ENCODE results near the gene ERC1. TPM values are rescaled to one million over a fixed set of nuclear protein-coding genes. Genes with fewer than 3 reads are reported as not detected.
A peak's percentile ranks its signal among the peaks of the same experiment; 100 is the strongest.

The ERC1 gene
- total and polyA plus RNA-seq, 5 experiments from 2014 or later, result 14.0 to 51.9 (median 22.5) TPM

DNA sequence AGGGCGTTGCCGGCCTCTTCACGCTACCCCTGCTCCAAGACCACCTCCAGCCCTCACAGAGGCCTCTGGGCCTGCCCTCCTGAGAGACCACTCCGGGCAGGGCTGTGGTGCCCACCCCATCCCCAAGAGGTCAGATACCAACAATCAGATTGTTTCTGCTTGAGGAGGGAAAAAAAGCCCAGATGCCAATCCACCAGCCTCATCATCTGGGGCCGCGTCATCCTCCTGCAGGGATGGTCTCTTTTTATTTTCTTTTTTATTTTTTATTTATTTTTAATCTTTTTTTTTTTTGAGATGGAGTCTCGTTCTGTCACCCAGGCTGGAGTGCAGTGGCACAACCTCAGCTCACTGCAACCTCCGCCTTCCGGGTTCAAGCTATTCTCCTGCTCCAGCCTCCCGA lies 510.0 kb downstream of the ERC1 start:
- ATAC-seq (no peak), DNase-seq (no peak)
- H3K36me3 Mint-ChIP-seq, result peaks cover 0 to 2% (median 0%) of the 10 kb centered on the region in 3 donors
- H3K27ac Mint-ChIP-seq, result no peak overlapping the region
- no peak overlapping the region for H3K4me3 Mint-ChIP-seq
- H3K27me3 Mint-ChIP-seq, result peaks cover 9 to 34% (median 20%) of the 10 kb centered on the region in 5 donors
- H3K4me1 Mint-ChIP-seq, result peaks cover 9 to 12% (median 10%) of the 10 kb centered on the region in 4 donors
- POLR2A ChIA-PET, result no interaction called here
- H3K9me3 Mint-ChIP-seq, result no peaks in the 10 kb centered on the region

DNA sequence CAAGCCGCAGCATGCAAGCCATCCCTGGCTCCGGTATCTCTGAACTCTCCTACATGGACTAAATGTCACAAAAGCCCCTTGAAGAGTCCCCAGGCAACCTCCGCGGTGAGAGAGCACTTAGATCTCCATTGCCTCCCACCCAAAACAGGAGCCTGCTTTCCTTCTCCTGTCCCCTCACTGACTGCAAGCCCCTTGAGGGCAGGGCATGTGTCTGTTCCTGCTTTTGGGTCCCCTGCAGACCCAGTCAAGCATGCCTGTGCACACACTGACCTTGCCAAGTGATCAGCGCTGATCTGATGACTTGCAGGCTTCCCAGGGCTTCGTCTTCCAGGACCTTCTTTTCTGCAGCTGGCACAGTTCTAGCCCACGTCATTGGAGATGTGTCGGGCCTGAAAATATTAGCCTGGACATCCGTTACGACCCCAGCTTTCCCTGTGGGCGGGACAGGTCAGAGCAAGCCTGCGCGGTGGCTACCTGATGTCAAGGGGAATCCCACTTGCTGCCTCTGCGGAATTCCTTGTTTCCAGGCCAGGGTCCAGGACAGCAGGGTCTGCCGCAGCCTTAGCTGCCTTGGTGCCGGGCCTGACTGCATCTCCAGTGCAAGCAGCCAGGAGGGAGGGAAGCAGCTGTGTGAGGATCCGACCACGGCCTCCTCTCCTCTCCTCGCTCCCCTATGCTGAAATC lies 510.8 kb downstream of the ERC1 start:
- Mint-ChIP-seq H3K4me1 (peaks cover 9 to 12% (median 10%) of the 10 kb centered on the region in 4 donors), H3K36me3 (peaks cover 0 to 2% (median 0%) of the 10 kb centered on the region in 3 donors)
- no peak for ATAC-seq

DNA sequence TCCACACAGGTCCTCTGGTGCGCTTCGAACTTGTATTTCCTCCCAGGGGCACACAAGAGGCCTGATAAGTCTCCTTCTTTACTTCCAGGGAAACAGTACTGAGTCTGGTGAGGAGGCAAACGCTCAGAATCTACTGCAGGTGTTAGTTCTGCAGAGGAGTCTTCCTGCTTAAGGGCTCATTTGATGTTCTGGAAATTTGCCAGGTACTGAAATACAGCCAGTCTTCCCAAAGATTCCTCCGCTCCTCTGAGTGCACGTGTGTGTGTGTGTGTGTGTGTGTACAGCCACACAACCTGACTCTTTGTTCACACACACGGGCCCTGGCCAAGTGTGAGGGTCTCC lies 511.3 kb downstream of the ERC1 start:
- POLR2A ChIA-PET, result no interaction called here
- H3K27me3 Mint-ChIP-seq, result peaks cover 16 to 39% (median 23%) of the 10 kb centered on the region in 5 donors
- no peak for DNase-seq
- H3K36me3 Mint-ChIP-seq, result peaks cover 0 to 2% (median 0%) of the 10 kb centered on the region in 3 donors
- H3K9me3 Mint-ChIP-seq, result no peaks in the 10 kb centered on the region
- peaks cover 9 to 12% (median 10%) of the 10 kb centered on the region in 4 donors for H3K4me1 Mint-ChIP-seq
- ATAC-seq, result no peak
- no peak overlapping the region for H3K27ac Mint-ChIP-seq
- no peak overlapping the region for H3K4me3 Mint-ChIP-seq

More for the DNA sequence above, 510.8 kb downstream of the ERC1 start:
- no peak for DNase-seq
- Mint-ChIP-seq H3K27ac (no peak overlapping the region), H3K27me3 (peaks cover 16 to 39% (median 23%) of the 10 kb centered on the region in 5 donors), H3K4me3 (no peak overlapping the region), H3K9me3 (no peaks in the 10 kb centered on the region)
- POLR2A ChIA-PET, result no interaction called here

DNA sequence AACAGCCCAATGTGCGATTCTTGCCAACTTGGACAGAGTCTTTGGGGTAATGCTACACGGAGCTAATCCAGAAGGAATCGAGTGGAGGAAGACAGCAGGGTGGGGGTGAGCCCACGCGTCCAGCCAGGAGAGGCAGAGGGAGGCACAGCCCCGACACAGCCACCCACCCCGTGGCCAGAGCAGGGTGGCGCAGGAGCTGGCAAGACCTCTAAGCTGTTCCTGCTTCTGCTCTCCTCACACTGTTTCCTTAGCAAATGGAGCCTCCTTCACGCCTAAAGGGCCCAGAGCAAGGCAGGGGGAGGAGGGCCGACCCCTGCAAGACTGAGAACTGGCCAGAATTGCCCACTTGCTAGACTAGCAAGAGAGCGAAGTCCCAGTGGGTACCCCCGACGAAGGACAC lies 511.8 kb downstream of the ERC1 start:
- DNase-seq (no peak), ATAC-seq (no peak)
- H3K4me3 Mint-ChIP-seq, result peak overlapping the region in 1 of 10 donors; percentile 50
- no peak overlapping the region for H3K27ac Mint-ChIP-seq
- POLR2A ChIA-PET, result no interaction called here
- peaks cover 16 to 39% (median 23%) of the 10 kb centered on the region in 5 donors for H3K27me3 Mint-ChIP-seq
- no peaks in the 10 kb centered on the region for H3K9me3 Mint-ChIP-seq
- peaks cover 9 to 12% (median 10%) of the 10 kb centered on the region in 4 donors for H3K4me1 Mint-ChIP-seq
- peaks cover 0 to 2% (median 0%) of the 10 kb centered on the region in 3 donors for H3K36me3 Mint-ChIP-seq

GRCh38 chr12:1503281-1503711 lies 512.3 kb downstream of the ERC1 start:
- DNase-seq (no peak), ATAC-seq (no peak)
- H3K27me3 Mint-ChIP-seq, result peaks cover 16 to 39% (median 23%) of the 10 kb centered on the region in 5 donors
- no peaks in the 10 kb centered on the region for H3K9me3 Mint-ChIP-seq
- H3K4me3 Mint-ChIP-seq, result no peak overlapping the region
- POLR2A ChIA-PET, result no interaction called here
- H3K4me1 Mint-ChIP-seq, result peaks cover 9 to 12% (median 10%) of the 10 kb centered on the region in 4 donors
- H3K36me3 Mint-ChIP-seq, result peaks cover 0 to 2% (median 0%) of the 10 kb centered on the region in 3 donors
- no peak overlapping the region for H3K27ac Mint-ChIP-seq

DNA sequence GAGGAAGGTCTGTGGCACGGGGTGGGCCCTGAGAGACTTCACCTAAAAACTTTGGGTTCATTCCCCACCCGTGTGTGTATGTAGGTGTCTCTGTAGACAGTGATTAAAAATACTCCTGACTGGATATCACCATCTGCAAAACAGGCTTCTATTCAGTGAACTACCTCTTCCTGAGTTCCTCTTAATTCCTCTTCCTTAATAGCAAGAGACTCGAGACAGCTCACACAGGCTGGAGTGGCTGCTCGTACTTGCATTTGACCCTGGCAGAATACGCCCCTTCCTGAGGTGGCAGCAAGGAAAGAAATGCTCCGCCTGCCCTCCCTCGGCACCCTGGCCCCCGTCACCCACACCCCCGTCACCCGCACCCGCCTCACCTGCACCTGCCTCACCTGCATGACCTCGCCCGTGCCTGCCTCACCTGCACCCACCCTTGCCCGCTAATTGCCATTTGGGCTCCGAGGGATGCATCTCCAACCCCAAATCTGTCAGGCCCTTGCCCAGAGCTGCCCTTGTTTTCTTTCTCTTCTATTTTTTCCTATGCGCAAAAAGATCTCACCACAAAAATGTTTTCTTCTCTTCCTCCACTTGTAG lies 513.4 kb downstream of the ERC1 start:
- POLR2A ChIA-PET, result no interaction called here
- ATAC-seq (peak; percentile 37 to 50), DNase-seq (no peak)
- Mint-ChIP-seq H3K27ac (peak overlapping the region in 4 of 10 donors; percentile 29 to 81 (median 58)), H3K4me3 (peak overlapping the region; percentile 52 to 78 (median 74)), H3K9me3 (no peaks in the 10 kb centered on the region), H3K36me3 (peaks cover 0 to 2% (median 0%) of the 10 kb centered on the region in 3 donors), H3K27me3 (peaks cover 17 to 40% (median 23%) of the 10 kb centered on the region in 5 donors), H3K4me1 (peaks cover 9 to 12% (median 10%) of the 10 kb centered on the region in 4 donors)

- no peak for DNase-seq
- peaks cover 0 to 2% (median 0%) of the 10 kb centered on the region in 3 donors for H3K36me3 Mint-ChIP-seq
- POLR2A ChIA-PET, result no interaction called here
- peak overlapping the region in 9 of 10 donors; percentile 52 to 78 (median 75) for H3K4me3 Mint-ChIP-seq
- peaks cover 9 to 12% (median 10%) of the 10 kb centered on the region in 4 donors for H3K4me1 Mint-ChIP-seq
- no peaks in the 10 kb centered on the region for H3K9me3 Mint-ChIP-seq
- H3K27ac Mint-ChIP-seq, result peak overlapping the region in 2 of 10 donors; percentile 29 to 52
- peaks cover 17 to 43% (median 23%) of the 10 kb centered on the region in 5 donors for H3K27me3 Mint-ChIP-seq
- ATAC-seq, result peak in 1 of 2 donors; percentile 17
These were observed 513.9 kb downstream of the ERC1 start for GRCh38 chr12:1504895-1505311.

DNA sequence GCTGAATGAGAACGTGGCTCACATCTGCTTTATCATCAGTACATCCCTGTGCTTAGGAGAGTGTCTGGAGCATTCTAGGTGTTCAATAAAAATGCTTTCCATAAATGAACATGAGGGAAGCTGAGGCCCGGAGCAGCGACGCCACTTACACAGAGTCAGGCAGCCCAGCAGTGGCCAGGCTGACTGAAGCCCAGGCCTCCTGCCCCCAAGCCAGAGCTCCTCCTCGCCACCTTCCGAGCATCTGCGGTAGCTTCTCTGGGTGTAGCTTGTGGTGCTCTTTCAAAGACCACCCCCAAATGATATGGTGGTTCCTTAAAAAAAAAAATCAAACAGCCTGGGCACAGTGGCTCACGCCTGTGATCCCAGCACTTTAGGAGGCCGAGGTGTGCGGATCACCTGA lies 514.6 kb downstream of the ERC1 start:
- Mint-ChIP-seq H3K27ac (no peak overlapping the region), H3K4me3 (peak overlapping the region in 4 of 10 donors; percentile 22 to 33 (median 31)), H3K27me3 (peaks cover 17 to 48% (median 26%) of the 10 kb centered on the region in 5 donors), H3K4me1 (peaks cover 9 to 12% (median 10%) of the 10 kb centered on the region in 4 donors), H3K36me3 (peaks cover 0 to 2% (median 0%) of the 10 kb centered on the region in 3 donors), H3K9me3 (no peaks in the 10 kb centered on the region)
- DNase-seq, result no peak
- ATAC-seq, result no peak
- POLR2A ChIA-PET, result no interaction called here

DNA sequence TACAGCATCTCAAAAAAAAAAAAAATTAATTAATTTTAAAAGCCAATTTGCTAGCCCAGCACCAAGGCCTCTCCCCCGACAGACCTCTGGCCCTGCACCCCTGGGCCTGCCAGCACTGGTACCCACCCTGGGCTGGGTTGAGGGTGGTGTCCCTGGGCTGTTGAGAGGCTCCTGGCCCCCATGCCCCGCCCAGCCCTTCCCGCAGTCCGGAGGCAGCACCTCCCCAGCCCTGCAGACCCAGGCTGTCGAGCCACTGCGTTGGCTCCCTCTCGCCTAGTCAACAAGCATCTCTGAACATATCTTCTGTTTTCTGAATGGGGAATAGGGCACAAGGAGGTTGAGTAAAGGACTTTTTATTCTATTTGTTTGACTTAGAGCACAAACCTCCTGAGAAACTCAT lies 516.3 kb downstream of the ERC1 start:
- DNase-seq (no peak), ATAC-seq (no peak)
- Mint-ChIP-seq H3K9me3 (no peaks in the 10 kb centered on the region), H3K27me3 (peaks cover 17 to 43% (median 34%) of the 10 kb centered on the region in 5 donors), H3K27ac (no peak overlapping the region), H3K4me1 (peaks cover 9 to 12% (median 10%) of the 10 kb centered on the region in 4 donors), H3K36me3 (peaks cover 0 to 2% (median 0%) of the 10 kb centered on the region in 3 donors), H3K4me3 (no peak overlapping the region)
- POLR2A ChIA-PET, result no interaction called here

- POLR2A ChIA-PET, result no interaction called here
These were observed 518.5 kb downstream of the ERC1 start for GRCh38 chr12:1509413-1510052.

GRCh38 chr12:1510056-1510812 lies 519.2 kb downstream of the ERC1 start:
- no peak overlapping the region for H3K4me3 Mint-ChIP-seq
- H3K36me3 Mint-ChIP-seq, result no peaks in the 10 kb centered on the region
- no peaks in the 10 kb centered on the region for H3K4me1 Mint-ChIP-seq
- H3K27ac Mint-ChIP-seq, result no peak overlapping the region
- peaks cover 0 to under 1% (median 0%) of the 10 kb centered on the region in 9 donors for H3K9me3 Mint-ChIP-seq
- no peak for ATAC-seq
- peaks cover 6 to 20% (median 14%) of the 10 kb centered on the region in 5 donors for H3K27me3 Mint-ChIP-seq
- POLR2A ChIA-PET, result interaction anchor here (0.6 kb wide), 1 partner anchor 23 kb away, joined by 4 read pairs; no protein-coding TSS in a partner anchor
- DNase-seq, result no peak

More at GRCh38 chr12:1509413-1510052, 518.5 kb downstream of the ERC1 start:
- peaks cover 9 to 23% (median 21%) of the 10 kb centered on the region in 5 donors for H3K27me3 Mint-ChIP-seq
- DNase-seq (peak in 1 of 10 donors; percentile 58), ATAC-seq (no peak)
- H3K4me1 Mint-ChIP-seq, result peaks cover 3 to 5% (median 4%) of the 10 kb centered on the region in 4 donors
- no peaks in the 10 kb centered on the region for H3K36me3 Mint-ChIP-seq
- H3K4me3 Mint-ChIP-seq, result no peak overlapping the region
- H3K9me3 Mint-ChIP-seq, result no peaks in the 10 kb centered on the region
- H3K27ac Mint-ChIP-seq, result peak overlapping the region in 1 of 10 donors; percentile 35

DNA sequence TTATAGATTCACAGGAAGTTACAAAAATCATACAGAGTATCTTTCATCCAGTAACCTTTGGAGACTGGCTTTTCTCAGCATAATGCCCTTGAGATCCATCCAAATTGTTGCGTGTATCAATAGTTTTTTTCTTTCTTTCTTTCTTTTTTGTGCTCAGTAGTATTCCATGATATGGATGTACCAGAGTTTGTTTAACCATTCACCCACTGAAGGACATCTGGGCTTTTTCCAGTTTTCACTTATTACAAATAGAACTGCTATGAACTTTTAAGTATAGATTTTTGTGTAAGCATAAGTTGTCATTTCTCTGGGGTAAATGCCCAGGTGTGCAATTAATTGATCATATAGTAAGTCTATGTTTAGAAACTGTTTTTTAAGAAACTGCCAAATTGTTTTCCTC lies 524.0 kb downstream of the ERC1 start:
- Mint-ChIP-seq H3K4me1 (peaks cover 0 to 6% (median 1%) of the 10 kb centered on the region in 4 donors), H3K9me3 (peaks cover 0 to 8% (median 0%) of the 10 kb centered on the region in 9 donors), H3K36me3 (peaks cover 0 to 1% (median 0%) of the 10 kb centered on the region in 3 donors), H3K4me3 (no peak overlapping the region), H3K27me3 (peaks cover 7 to 25% (median 11%) of the 10 kb centered on the region in 5 donors), H3K27ac (no peak overlapping the region)
- DNase-seq, result no peak
- ATAC-seq, result no peak
- POLR2A ChIA-PET, result no interaction called here
